GM19035 (cell line): Measurements from ENCODE around the gene FAM217B.
"Not testable (repeated sequence)": the region's sequence is repeated elsewhere in the genome, so short reads cannot be mapped to it uniquely, and the experiment has no call there.

ENCODE experiments used
- ATAC-seq: cut with Tn5 transposase; IDR thresholded peaks from one replicate; pipeline ENCODE4 v1.9.1; 2021; ENCODE audit not compliant: unreplicated experiment

FAM217B gene

GRCh38 chr20:59938221-59938620, 2.0 kb upstream of the FAM217B start:
- no peak for ATAC-seq

GRCh38 chr20:59938696-59939051, 1.5 kb upstream of the FAM217B start:
- ATAC-seq: no peak

GRCh38 chr20:59939052-59939878, 924 bp upstream of the FAM217B start:
- no peak for ATAC-seq

GRCh38 chr20:59939879-59940128, 385 bp upstream of the FAM217B start:
- peak; percentile 36 for ATAC-seq

GRCh38 chr20:59940956-59941294, 736 bp downstream of the FAM217B start:
- peak; percentile 7 for ATAC-seq

GRCh38 chr20:59942245-59942644, 2.1 kb downstream of the FAM217B start:
- no peak for ATAC-seq

GRCh38 chr20:59944726-59945125, 4.5 kb downstream of the FAM217B start:
- ATAC-seq: no peak

- ATAC-seq: no peak
Observed at GRCh38 chr20:59945175-59945574, 5.0 kb downstream of the FAM217B start.

- no peak for ATAC-seq
Observed at GRCh38 chr20:59945731-59946130, 5.5 kb downstream of the FAM217B start.

- ATAC-seq: no peak
Observed at GRCh38 chr20:59947376-59947775, 7.2 kb downstream of the FAM217B start.

- ATAC-seq: no peak
Observed at GRCh38 chr20:59948212-59948611, 8.0 kb downstream of the FAM217B start.

- no peak for ATAC-seq
Observed at GRCh38 chr20:59948828-59949720, 8.9 kb downstream of the FAM217B start.

- ATAC-seq: no peak
Observed at GRCh38 chr20:59949911-59950310, 9.7 kb downstream of the FAM217B start.

- no peak for ATAC-seq
Observed at GRCh38 chr20:59954718-59955117, 14.5 kb downstream of the FAM217B start.

GRCh38 chr20:59955131-59955796, 15.1 kb downstream of the FAM217B start:
- no peak for ATAC-seq

- ATAC-seq: not testable (repeated sequence)
Observed at GRCh38 chr20:59957568-59957967, 17.4 kb downstream of the FAM217B start.

GRCh38 chr20:59958123-59958522, 17.9 kb downstream of the FAM217B start, which contains the start of gene CDH26:
Gene CDH26 (plus strand): TSS chr20:59958423. CDS start chr20:59958727, 304 bp downstream.
- ATAC-seq: no peak

GRCh38 chr20:59958626-59959025, 18.4 kb downstream of the FAM217B start:
- ATAC-seq: no peak

- no peak for ATAC-seq
Observed at GRCh38 chr20:59961423-59961822, 21.2 kb downstream of the FAM217B start.

- no peak for ATAC-seq
Observed at GRCh38 chr20:59962155-59962554, 22.0 kb downstream of the FAM217B start.

- ATAC-seq: no peak
Observed at GRCh38 chr20:59966428-59966827, 26.2 kb downstream of the FAM217B start.

- ATAC-seq: no peak
Observed at GRCh38 chr20:59971428-59971827, 31.2 kb downstream of the FAM217B start.
